ENCODE results near the gene SLC66A2.
"Not testable (repeated sequence)": the region's sequence is repeated elsewhere in the genome, so short reads cannot be mapped to it uniquely, and the experiment has no call there.

SLC66A2 gene

DNA sequence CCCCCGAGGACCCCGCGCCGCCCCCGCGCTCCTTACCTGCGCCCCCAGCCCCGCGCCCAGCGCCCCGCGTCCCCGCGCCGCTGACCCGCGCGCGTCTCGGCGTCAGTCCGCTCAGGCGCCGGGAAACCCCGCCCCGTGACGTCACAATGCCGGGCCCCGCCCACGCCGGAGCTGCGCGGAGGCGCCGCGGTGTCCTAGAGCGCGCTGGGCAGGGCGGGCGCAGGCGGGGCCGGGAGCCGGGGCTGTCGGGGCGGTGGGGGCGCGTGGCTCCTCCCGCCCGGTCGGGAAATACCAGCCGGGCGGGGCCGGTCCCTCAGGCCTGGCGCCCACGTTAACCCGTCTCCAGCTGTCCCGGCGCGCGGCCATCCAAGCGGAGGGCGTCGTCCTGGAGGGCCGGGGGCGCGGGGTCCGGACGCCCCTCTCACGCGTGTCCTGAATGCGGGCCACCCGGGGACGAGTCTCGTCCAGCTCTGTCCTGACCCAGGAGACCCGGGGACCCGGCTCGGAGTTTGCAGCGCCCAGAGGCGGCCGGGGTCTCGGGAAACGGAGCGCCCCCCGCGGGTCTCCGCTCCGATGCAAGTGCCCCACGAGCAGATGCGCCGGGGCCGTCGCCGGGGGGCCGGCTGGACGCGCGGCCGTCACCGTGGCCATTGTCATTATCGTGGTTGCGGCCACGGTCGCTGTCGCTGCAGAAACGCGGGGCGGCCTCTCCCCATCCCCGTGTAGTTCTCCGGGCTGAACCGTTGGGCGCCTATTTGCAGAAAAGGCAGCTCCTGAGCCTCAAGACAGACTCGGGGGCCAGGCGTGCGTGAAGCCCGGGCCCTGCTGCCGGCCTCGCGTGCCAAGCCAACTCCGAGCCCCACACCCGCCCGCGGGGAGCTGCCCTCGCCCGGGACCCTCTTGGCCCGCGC, at the start of gene SLC66A2:
Gene SLC66A2, minus strand, starts transcription at position 109 of the 911 bp plus-strand sequence. CDS start 727 bp downstream, outside the sequence.
- intact Hi-C loops (cut with DNase I) = loop anchor here (5.0 kb wide), 1 partner anchor 36 kb away; the partner anchor contains the start of gene TXNL4A
- DNase-seq = peak; percentile 79 to 99 (median 94)

DNA sequence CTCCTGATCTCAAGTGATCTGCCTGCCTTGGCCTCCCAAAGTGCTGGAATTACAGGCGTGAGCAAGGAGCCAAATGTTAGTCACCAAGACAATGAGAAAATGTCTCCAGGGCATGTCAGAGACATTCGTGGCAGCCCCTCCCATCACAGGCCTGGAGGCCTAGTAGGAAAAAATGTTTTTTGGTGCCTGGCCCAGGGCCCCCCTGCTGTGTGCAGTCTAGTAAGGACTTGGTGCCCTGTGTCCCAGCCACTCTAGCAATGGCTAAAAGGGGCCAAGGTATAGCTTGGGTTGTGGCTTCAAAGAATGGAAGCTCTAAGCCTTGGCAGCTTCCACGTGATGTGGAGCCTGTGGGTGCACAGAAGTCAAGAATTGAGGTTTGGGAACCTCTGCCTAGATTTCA, 49.4 kb upstream of the SLC66A2 start:
- no peak for DNase-seq
- intact Hi-C loops (cut with DNase I) = no loop called here

DNA sequence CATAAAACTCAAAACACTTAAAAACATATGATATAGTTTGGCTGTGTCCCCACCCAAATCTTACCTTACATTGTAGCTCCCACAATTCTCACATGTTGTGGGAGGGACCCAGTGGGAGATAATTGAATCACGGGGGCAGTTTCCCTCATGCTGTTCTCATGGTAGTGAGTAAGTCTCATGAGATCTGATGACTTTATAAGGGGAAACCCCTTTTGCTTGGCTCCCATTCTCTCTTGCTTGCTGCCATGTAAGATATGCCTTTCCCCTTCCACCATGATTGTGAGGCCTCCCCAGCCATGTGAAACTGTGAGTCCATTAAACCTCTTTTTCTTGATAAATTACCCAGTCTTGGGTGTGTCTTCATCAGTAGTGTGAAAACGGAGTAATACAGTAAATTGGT, 48.2 kb upstream of the SLC66A2 start:
- intact Hi-C loops (cut with DNase I) = not testable (repeated sequence)
- DNase-seq = peak in 1 of 42 donors; percentile 7

DNA sequence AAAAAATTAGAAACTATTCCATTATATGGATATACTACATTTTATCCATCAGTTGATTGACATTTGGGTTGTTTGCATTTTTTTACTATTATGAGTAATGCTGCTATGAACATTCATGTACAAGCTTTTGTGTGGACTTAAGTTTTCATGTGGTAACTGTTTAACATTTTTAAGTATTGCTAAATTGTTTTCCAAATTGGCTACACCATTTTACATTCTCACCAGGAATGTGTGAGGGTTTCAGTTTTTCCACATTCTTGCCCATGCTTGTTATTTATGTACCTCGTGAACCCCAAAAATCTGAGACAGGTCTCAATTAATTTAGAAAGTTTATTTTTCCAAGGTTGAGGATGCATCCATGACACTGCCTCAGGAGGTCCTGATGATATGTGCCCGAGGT, 40.0 kb upstream of the SLC66A2 start:
- no peak for DNase-seq
- intact Hi-C loops (cut with DNase I) = no loop called here

DNA sequence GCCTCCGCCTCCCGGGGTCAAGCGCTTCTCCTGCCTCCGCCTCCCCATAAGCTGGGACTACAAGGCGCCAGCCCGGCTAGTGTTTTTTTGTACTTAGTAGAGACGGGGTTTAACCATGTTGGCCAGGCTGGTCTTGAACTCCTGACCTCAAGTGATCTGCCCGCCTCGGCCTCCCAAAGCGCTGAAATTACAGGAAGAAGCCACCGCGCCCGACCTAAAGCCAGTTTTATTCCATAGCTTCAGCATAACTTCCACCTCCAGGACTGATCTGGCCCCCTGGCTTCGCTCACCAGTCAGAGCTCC, 37.7 kb upstream of the SLC66A2 start:
- peak in 1 of 42 donors; percentile 18 for DNase-seq
- intact Hi-C loops (cut with DNase I) = loop anchor here (5.0 kb wide), 2 partner anchors 37 to 43 kb away; partner anchors contain the start of genes RBFA and SLC66A2

DNA sequence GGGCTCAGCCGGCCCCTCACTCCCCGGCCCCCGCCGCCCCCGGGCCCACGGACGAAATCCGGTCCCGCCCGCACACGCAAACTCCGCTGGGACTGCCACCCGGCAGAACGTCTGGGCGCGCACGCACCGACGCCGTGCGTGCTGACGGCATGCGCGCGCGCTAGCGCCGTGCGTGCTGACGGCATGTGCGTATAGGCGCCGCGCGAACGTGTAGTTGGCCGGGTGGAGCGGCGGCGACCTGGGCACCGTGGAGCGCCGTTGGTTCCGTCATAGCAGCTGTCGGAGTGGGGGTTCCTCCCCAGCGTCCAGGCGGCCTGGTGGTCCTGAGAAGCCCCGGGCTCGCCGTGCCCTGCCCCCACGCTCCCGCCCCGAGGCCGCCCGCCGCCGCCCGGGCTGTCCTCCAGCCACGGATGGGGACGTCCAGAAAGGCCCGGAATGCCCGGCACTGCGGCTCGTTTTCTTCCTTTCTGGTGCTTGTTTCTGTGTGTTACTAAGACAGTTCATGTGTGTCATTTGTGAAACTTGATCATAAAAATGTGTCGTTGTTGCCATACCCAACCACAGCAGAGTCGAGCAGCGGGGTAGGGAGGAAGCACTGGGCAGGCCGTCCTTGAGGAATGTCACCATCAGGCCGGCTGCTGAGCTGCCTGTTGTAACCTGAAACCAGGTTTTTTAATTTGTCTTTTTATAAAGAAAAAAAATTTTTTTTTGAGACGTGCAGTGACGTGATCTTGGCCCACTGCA, 37.2 kb upstream of the SLC66A2 start, which contains the start of gene TXNL4A:
Gene TXNL4A, minus strand, starts transcription at position 113 of the 744 bp plus-strand sequence. CDS start 171 bp downstream, outside the sequence.
- intact Hi-C loops (cut with DNase I) = loop anchor here (5.0 kb wide), 2 partner anchors 36 to 44 kb away; partner anchors contain the start of genes RBFA and SLC66A2
- DNase-seq = peak; percentile 72 to 95 (median 89)

DNA sequence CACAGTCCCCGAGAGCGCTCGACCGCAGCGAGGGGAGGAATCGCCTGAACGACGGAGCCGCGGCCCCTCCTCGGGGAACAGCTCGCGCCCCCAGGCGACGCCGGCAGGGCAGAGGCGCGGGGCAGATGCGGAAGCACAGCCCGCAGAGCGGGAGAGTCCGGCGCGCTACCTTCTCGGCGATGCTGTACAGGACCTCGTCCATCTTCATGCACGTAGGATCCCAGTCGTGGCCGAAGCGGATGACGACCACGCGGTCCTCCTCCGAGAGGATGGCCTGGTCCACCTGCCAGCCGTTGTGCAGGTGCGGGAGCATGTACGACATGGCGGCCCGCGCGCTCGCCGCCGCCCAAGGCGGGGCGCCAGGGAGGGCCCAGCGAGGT, 36.6 kb upstream of the SLC66A2 start:
- intact Hi-C loops (cut with DNase I) = loop anchor here (5.0 kb wide), 2 partner anchors 36 to 44 kb away; partner anchors contain the start of genes RBFA and SLC66A2
- peak; percentile 22 to 83 (median 66) for DNase-seq

DNA sequence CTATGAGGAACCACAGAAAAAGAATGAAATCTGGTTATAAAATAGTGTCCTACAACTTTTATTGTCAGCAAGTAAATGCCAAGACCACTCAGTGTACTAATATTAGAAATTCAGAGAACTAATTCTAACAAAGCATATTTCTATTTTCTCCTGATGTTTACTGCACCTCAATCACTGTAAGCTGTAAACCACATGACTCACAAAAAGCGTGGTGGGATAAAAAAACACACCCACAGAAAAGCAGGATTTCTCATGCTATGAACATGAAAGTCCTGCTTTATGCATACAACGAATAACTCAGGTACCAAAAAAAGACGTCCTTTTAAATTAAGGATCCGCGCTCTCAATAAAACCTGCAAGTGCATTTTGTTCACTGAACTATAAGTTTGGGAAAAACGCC, 36.1 kb upstream of the SLC66A2 start:
- intact Hi-C loops (cut with DNase I) = loop anchor here (5.0 kb wide), 2 partner anchors 35 to 45 kb away; partner anchors contain the start of genes RBFA and SLC66A2
- DNase-seq = no peak

DNA sequence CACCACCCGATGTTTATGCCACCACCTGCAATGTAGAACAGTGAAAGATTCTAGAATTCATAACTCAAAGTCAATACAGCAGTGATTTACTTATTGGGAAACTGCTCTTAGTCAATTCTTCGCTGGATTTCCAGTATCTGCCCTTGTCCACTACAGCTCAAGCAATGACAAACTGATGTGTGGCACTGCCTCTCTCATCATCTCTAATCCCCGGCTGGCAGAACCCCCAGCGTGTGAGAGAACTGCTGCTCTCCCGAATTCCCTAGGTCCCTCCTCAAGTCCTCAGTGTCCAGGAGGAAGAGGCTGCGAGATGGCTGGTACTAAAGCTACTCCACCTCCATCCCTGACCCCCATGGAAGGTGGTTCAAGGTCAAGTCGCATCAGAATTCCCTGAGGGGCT, 35.3 kb upstream of the SLC66A2 start:
- DNase-seq = no peak
- intact Hi-C loops (cut with DNase I) = loop anchor here (5.0 kb wide), 2 partner anchors 34 to 46 kb away; partner anchors contain the start of genes RBFA and SLC66A2

DNA sequence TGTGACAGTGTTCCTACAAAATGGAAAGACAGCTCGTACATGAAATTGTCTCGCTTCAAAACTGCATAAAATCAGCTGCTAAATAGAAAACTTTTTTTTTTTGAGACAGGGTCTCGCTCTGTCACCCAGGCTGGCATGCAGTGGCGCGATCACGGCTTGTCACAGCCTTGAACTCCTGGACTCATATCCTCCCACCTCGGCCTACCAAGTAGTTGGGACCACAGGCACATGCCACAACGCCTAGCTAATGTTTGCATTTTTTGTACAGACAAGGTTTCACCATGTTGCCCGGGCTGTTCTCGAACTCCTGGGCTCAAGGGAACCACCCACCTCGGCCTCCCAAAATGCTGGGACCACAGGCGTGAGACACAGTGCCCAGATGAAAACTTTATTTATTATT, 33.7 kb upstream of the SLC66A2 start:
- intact Hi-C loops (cut with DNase I) = loop anchor here (5.0 kb wide), 2 partner anchors 33 to 47 kb away; partner anchors contain the start of genes RBFA and SLC66A2

DNA sequence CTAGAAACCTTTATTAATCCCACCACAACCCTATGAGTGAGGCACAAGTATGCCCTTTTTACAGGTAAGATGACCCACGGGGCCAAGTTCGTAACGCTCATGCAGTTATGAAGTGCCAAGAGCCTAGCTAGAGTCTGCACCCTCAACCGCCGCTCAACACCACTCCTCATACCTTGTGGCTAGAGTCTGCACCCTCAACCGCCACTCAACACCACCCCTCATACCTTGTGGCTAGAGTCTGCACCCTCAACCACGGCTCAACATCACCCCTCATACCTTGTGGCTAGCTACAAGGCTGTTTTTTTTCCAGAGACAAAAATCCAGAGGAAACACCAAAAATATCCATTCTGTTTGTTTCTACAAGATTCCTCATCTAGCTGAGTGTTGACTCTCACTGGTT, 32.3 kb upstream of the SLC66A2 start:
- DNase-seq = no peak
- intact Hi-C loops (cut with DNase I) = no loop called here

More for the DNA sequence above, 33.7 kb upstream of the SLC66A2 start:
- no peak for DNase-seq

DNA sequence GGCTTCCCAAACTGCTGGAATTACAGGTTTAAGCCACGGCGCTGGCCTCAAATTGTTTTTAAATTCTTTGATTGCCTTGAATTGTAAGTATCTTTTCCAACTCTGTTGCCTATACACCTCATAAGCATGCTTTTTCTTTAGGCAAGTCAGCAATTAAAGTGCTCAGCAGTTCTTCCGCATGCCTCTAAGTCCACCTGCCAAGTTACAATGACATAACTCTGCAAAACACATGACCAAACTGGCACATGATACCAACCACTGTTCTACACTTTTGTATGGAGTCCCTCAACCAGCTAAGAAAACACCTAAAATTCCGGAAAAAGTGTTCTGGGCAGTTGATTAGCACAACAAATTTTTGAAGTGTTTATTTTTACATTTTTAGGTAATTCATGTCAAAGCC, 31.8 kb upstream of the SLC66A2 start:
- no peak for DNase-seq
- intact Hi-C loops (cut with DNase I) = no loop called here

DNA sequence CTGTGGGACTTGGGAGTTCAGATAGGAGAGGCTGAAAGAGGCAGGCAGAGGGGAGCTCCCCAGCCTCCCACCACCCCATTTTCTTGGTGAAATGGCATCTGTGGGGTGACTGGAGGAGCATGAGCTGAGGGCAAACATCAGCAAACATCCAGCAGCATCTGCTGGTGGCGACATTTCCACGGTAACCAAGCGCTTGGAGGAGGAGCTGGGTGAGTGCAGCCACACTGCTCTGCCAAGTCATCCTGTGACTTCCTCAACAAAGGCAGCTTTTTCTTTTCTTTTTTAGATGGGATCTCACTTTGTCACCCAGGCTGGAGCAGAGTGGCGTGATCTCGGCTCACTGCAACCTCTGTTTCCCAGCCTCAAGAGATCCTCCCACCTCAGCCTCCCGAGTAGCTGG, 31.3 kb upstream of the SLC66A2 start:
- DNase-seq = peak in 29 of 42 donors; percentile 23 to 80 (median 57)
- intact Hi-C loops (cut with DNase I) = no loop called here

DNA sequence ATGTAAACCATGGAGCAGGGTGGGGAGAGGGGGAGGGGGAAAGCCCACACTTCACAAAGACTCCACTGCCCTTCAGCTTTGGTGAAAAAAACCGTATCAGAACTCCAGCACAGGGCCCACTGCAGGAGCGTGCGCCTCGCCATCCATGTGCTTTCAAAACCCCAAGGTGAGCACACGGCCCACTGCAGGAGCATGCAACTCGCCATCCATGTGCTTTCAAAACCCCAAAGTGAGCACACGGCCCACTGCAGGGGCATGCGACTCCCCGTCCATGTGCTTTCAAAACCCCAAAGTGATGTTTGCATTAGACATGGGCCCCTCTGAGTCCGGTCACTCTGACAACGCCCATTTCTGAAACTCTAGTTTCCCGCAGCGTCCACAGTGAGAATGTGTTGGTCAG, 29.1 kb upstream of the SLC66A2 start:
- intact Hi-C loops (cut with DNase I) = no loop called here
- no peak for DNase-seq

DNA sequence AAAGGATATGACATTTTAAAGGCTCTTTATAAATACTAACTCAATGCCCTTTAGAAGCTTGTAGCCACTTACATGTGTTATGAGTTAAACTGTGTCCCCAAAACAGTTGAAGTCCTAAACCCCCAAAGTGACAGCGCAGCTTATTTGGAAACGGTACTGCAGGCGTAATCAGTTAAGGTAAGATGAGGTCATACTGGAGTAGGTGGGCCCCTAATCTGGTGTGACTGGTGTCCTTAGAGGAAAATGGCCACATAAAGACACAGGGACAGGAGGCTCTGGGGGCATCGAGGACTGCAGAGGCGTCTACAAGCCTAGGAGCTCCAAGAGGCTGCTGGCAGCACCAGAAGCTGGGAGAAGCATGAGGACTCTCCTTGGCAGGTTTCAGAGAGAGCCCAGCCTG, 28.4 kb upstream of the SLC66A2 start:
- intact Hi-C loops (cut with DNase I) = no loop called here
- DNase-seq = no peak

DNA sequence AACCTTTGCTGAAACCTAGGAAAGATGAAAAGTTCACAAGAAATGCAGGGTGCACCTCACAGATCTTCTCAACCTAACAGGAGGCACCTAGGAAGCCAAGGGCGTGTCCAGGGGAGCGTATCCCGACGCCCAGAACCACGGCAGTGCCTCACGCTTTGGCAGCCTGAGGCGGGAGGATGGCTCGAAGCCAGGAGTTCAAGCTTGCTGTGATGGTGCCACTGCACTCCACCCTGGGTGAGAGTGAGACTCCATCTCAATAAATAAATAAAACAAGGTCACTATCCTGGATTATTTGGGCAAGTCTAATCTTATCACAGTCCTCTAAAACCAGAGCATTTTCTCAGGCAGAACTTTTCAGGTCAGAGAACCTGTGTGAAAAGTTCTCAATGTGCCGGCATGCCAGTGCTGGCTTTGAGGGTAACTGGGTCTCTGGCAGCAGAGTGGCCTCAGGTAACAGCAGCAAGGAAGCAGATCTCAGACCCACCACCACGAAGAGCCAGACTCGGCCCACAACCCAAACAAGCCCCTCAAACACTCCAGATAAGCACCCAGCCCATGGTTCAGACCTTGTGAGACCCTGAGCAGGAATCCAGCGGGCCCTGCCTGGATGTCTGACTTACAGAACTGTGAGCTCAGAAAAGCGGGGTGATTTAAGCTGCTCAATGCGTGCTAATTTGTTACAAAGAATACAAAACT, 24.7 kb upstream of the SLC66A2 start:
- no peak for DNase-seq
- intact Hi-C loops (cut with DNase I) = no loop called here

DNA sequence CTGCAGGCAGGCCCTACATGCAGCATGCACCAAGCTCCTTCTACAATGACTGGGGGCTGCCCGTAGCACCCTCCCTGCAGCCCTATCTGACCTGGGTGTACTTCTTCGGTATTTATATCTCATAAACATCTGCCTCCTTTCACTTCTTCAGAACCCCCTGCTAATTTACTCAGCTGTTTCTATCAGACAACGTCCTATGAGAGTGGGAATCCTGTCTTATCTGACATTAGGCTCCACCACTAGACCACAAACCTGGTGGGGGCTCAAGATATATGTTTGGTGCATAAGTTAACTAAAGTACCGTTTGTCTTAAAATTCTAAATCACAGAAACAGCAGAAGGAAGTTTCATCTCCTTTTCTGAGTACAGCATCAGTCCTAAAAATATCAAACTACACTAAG, 23.6 kb upstream of the SLC66A2 start:
- no peak for DNase-seq
- intact Hi-C loops (cut with DNase I) = no loop called here

DNA sequence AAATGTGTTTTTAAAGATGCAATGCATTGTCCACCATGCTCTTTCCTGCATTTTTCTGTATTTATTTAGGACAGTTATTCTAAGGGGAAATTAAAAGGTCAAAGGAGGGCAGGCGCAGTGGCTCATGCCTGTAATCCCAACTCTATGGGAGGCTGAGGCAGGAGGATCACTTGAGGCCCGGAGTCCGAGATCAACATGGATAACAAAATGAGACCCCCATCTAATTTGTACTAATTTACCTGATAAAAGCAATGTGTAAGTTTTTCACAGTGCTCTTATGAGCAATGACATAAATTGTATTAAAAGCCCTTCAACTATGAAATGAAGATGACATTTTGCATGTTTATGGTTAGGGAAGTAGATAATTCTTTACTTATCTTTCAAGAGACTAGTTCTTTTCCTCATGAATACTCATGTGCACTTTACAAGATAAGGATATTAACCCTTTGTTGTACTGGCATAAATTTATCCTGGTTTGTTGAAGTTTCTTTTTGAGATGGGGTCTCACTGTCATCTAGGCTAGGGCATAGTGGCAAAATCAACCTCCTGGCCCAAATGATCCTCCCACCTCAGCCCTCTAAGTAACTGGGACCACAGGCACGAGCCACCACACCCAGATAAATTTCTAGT, 22.7 kb upstream of the SLC66A2 start:
- intact Hi-C loops (cut with DNase I) = no loop called here
- no peak for DNase-seq

DNA sequence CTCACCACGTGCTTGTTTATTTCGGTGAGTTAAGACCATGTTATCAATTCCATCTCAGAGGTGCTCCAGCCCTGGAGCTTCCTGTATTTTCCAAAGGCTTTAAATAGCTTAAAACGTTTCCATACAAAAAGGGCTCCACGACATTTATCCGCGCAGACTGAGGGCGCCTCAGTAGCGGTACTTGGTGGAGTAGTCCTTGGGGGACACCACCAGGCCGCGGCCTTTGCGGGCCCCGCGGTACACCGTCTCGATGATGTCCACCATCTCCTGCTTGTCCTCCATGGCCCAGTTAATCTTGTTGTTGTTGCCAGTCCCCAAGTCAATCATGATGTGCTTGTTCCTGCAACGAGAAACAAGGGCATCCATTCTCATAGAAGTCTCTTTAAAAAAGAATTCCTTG, 22.1 kb upstream of the SLC66A2 start:
- intact Hi-C loops (cut with DNase I) = no loop called here

More for the DNA sequence above, 22.1 kb upstream of the SLC66A2 start:
- DNase-seq = no peak
